Heart left ventricle (tissue), 13 donors: ENCODE data around the gene ATP13A1.
"Not testable (repeated sequence)": the region's sequence is repeated elsewhere in the genome, so short reads cannot be mapped to it uniquely, and the experiment has no call there.

Experiments used
- POLR2A ChIP-seq, 2 donors: fragments of 450-650 bp; IDR thresholded peaks; one replicate each; pipeline ENCODE4 v1.6.1; 2017; ENCODE audit warnings: antibody characterized with exemption in 2 of 2, mild to moderate bottlenecking in 2 of 2, moderate library complexity in 2 of 2
- TF ChIP-seq, protein P1 (sequence below), 12 donors: fragments of 200-600 bp; sonication (generic) in 4 of 12; IDR thresholded peaks; one replicate each; pipeline versions ENCODE4 v1.5.0 to v1.8.0; 2018 to 2022; ENCODE audit warnings: antibody characterized with exemption in 12 of 12, mild to moderate bottlenecking in 5 of 12
- donor health status: ischemic (EF 13 %, LVEDD 7.1; RV severe dilation, severe dysfunction).
- donor health status: DM: no; HTN: yes; CAD: no.
- donor health status: DM: no; HTN: no; CAD: no.
- donor health status: ischemic (EF 25% LVEDD 6.9; RV normal size, moderate dysfunction).
- donor health status: ischemic (EF 25% LVEDD 5.7; RV mildly dilated, moderate dysfunction).
- donor health status: ischemic (EF 35%, LVEDD 5.7; RV mildly dilated, moderate dysfunction).
- donor health status: nonischemic (EF 11% LVEDD 7.7; RV severe dilation, severe dysfunction).
- donor health status: DM: yes; HTN: yes; CAD: no.
- donor health status: PGD.
- donor health status: ischemic (EF 29% LVEDD 5.4; RV normal size, mild dysfunction).
- donor health status: nonischemic (EF 23%, LVEDD 6.1; RV moderate dilation, normal function).

DNA sequence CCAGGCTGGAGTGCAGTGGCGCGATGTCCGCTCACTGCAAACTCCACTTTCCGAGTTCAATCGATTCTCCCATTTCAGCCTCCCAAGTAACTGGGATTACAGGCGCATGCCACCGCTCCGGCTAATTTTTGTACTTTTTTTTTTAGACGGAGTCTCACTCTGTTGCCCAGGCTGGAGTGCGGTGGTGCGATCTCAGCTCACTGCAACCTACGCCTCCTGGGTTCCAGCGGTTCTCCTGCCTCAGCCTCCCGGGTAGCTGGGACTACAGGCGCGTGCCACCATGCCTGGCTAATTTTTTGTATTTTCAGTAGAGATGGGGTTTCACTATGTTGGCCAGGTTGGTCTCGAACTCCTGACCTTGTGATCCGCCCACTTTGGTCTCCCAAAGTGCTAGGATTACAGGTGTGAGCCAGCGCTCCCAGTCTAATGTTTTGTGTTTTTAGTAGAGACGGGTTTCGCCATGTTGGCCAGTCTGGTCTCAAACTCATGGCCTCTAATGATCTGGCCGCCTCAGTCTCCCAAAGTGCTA is 2.0 kb upstream of the ATP13A1 start:
- TF ChIP-seq, protein P1, sequence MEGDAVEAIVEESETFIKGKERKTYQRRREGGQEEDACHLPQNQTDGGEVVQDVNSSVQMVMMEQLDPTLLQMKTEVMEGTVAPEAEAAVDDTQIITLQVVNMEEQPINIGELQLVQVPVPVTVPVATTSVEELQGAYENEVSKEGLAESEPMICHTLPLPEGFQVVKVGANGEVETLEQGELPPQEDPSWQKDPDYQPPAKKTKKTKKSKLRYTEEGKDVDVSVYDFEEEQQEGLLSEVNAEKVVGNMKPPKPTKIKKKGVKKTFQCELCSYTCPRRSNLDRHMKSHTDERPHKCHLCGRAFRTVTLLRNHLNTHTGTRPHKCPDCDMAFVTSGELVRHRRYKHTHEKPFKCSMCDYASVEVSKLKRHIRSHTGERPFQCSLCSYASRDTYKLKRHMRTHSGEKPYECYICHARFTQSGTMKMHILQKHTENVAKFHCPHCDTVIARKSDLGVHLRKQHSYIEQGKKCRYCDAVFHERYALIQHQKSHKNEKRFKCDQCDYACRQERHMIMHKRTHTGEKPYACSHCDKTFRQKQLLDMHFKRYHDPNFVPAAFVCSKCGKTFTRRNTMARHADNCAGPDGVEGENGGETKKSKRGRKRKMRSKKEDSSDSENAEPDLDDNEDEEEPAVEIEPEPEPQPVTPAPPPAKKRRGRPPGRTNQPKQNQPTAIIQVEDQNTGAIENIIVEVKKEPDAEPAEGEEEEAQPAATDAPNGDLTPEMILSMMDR (IDR thresholded peaks at IDR 0.05) = not testable (repeated sequence)
- TF ChIP-seq POLR2A (IDR thresholded peaks at IDR 0.05) = not testable (repeated sequence)
